Measurements from ENCODE around the gene GDF10.

- TF ChIP-seq, protein P1, sequence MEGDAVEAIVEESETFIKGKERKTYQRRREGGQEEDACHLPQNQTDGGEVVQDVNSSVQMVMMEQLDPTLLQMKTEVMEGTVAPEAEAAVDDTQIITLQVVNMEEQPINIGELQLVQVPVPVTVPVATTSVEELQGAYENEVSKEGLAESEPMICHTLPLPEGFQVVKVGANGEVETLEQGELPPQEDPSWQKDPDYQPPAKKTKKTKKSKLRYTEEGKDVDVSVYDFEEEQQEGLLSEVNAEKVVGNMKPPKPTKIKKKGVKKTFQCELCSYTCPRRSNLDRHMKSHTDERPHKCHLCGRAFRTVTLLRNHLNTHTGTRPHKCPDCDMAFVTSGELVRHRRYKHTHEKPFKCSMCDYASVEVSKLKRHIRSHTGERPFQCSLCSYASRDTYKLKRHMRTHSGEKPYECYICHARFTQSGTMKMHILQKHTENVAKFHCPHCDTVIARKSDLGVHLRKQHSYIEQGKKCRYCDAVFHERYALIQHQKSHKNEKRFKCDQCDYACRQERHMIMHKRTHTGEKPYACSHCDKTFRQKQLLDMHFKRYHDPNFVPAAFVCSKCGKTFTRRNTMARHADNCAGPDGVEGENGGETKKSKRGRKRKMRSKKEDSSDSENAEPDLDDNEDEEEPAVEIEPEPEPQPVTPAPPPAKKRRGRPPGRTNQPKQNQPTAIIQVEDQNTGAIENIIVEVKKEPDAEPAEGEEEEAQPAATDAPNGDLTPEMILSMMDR (IDR thresholded peaks at IDR 0.05), result no peak
- TF ChIP-seq POLR2AphosphoS5 (IDR thresholded peaks at IDR 0.05) (no peak), EP300 (IDR thresholded peaks at IDR 0.05; ENCODE audit: low read depth) (no peak), POLR2A (IDR thresholded peaks at IDR 0.05) (no peak)
Observed at GRCh38 chr10:47303105-47303504, 3.1 kb downstream of the GDF10 start.

Data from transverse colon (tissue), 4 donors.